22Rv1 (cell line): ENCODE results near the gene FAM89B.

Experiments
- ZFX ChIP-seq: fragments of 450-650 bp; IDR thresholded peaks from 2 replicates; pipeline ENCODE4 v1.6.1; 2017; ENCODE audit warnings: antibody characterized with exemption, borderline replicate concordance
- TF ChIP-seq, protein P1 (sequence below): fragments of 450-650 bp; IDR thresholded peaks from 2 replicates; pipeline ENCODE4 v1.5.1; 2017; ENCODE audit warnings: mild to moderate bottlenecking

DNA sequence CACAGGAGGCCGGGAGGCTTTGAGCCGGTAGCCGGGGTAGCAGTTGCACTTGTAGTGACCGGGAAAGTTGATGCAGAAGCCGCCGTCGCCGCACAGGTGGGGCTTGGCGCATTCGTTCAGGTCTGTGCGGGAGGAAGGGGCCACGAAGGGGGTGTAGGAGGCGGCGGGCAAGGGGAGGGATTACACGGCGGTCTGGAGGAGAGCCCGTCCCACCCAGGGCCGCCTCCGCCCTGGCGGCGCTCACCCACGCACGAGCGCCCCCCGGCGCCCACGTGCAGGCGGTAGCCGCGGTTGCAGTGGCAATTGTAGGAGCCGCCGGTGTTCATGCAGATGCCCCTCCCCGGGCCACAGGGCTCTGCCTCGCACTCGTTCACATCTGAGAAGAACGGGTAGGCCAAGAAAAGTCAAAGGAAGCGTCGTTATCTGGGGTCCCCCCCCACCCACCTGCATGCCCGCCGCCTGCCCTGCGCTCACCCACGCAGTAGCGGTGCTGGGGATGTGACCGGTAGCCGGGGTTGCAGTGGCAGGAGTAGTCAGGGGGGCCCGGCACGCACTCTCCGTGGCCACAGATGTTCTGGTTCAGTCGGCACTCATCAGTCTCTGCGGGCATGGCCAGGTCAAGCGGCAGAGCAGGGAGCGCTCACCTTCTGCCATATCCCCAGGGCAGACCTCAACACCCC is 24.8 kb upstream of the FAM89B start:
- TF ChIP-seq, protein P1, sequence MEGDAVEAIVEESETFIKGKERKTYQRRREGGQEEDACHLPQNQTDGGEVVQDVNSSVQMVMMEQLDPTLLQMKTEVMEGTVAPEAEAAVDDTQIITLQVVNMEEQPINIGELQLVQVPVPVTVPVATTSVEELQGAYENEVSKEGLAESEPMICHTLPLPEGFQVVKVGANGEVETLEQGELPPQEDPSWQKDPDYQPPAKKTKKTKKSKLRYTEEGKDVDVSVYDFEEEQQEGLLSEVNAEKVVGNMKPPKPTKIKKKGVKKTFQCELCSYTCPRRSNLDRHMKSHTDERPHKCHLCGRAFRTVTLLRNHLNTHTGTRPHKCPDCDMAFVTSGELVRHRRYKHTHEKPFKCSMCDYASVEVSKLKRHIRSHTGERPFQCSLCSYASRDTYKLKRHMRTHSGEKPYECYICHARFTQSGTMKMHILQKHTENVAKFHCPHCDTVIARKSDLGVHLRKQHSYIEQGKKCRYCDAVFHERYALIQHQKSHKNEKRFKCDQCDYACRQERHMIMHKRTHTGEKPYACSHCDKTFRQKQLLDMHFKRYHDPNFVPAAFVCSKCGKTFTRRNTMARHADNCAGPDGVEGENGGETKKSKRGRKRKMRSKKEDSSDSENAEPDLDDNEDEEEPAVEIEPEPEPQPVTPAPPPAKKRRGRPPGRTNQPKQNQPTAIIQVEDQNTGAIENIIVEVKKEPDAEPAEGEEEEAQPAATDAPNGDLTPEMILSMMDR: no peak
- no peak for TF ChIP-seq ZFX
